Cardiac muscle cell (in vitro differentiated cells and primary cell): ENCODE data around the gene TEX22. TPM values are rescaled to one million over a fixed set of nuclear protein-coding genes. Genes with fewer than 3 reads are reported as not detected.

ENCODE experiments used
- DNase-seq, 2 donors: peaks; one replicate each; pipeline versions ENCODE4 v3.0.0 to v3.0.0-alpha.2; 2010 to 2017; ENCODE audit warnings: low read depth in 1 of 2, low spot score in 1 of 2
- H3K27ac ChIP-seq: fragments of 200-600 bp; sonication (generic); 2 replicates; pipeline ENCODE4 v1.5.1; 2016
- H3K27me3 ChIP-seq: fragments of 200-600 bp; sonication (generic); 2 replicates; pipeline ENCODE4 v1.6.0; 2016; ENCODE audit warnings: control low read depth
- H3K36me3 ChIP-seq: fragments of 200-600 bp; sonication (generic); 2 replicates; pipeline ENCODE4 v1.5.1; 2016; ENCODE audit warnings: control low read depth
- H3K4me1 ChIP-seq: fragments of 200-600 bp; sonication (generic); 2 replicates; pipeline ENCODE4 v1.8.1; 2017; ENCODE audit warnings: low read depth, mild to moderate bottlenecking, mixed run types
- H3K4me3 ChIP-seq: fragments of 200-600 bp; sonication (generic); 2 replicates; pipeline ENCODE4 v1.5.1; 2016; ENCODE audit warnings: mild to moderate bottlenecking
- H3K9me3 ChIP-seq: fragments of 200-600 bp; sonication (generic); 2 replicates; pipeline ENCODE4 v1.5.1; 2017; ENCODE audit warnings: low read depth, mild to moderate bottlenecking, control low read depth
- CTCF ChIP-seq: IDR thresholded peaks from 2 replicates; pipeline ENCODE4 v1.5.1; 2012; ENCODE audit warnings: low read depth, mild to moderate bottlenecking, low read length
- polyA plus RNA-seq: library from polyadenylated mRNA; unstranded; fragments of >200 nt; fragmentation: Nextera tagmentation; extraction: Ambion mirVana; gene quantifications from 2 replicates; pipeline ENCODE4 v1.2.1, GENCODE V29; 2016
- total RNA-seq: library from RNA; depleted of rRNA; stranded (reverse); fragments of >200 nt; gene quantifications from 2 replicates; pipeline ENCODE4 v1.2.3, GENCODE V29; 2016

TEX22 gene
- total and polyA plus RNA-seq, 2 experiments from 2014 or later = 3.7 to 4.1 TPM

- peaks cover 3% of the 10 kb centered on the region for H3K36me3 ChIP-seq
Measured at GRCh38 chr14:105376521-105377440, 21.6 kb upstream of the TEX22 start.

GRCh38 chr14:105377555-105378182 lies 20.7 kb upstream of the TEX22 start:
- H3K27ac ChIP-seq = no peak overlapping the region
- TF ChIP-seq CTCF = no peak
- DNase-seq = no peak
- H3K27me3 ChIP-seq = no peaks in the 10 kb centered on the region
- no peaks in the 10 kb centered on the region for H3K9me3 ChIP-seq
- H3K4me3 ChIP-seq = no peak overlapping the region
- peaks cover 8% of the 10 kb centered on the region for H3K36me3 ChIP-seq
- no peaks in the 10 kb centered on the region for H3K4me1 ChIP-seq

More at GRCh38 chr14:105376521-105377440, 21.6 kb upstream of the TEX22 start:
- no peaks in the 10 kb centered on the region for H3K27me3 ChIP-seq
- H3K4me1 ChIP-seq = no peaks in the 10 kb centered on the region
- no peaks in the 10 kb centered on the region for H3K9me3 ChIP-seq
- H3K4me3 ChIP-seq = no peak overlapping the region
- no peak for DNase-seq
- H3K27ac ChIP-seq = no peak overlapping the region
- TF ChIP-seq CTCF = no peak

- peaks cover 10% of the 10 kb centered on the region for H3K36me3 ChIP-seq
- no peaks in the 10 kb centered on the region for H3K4me1 ChIP-seq
- H3K27ac ChIP-seq = no peak overlapping the region
- DNase-seq = no peak
- TF ChIP-seq CTCF = no peak
- no peaks in the 10 kb centered on the region for H3K27me3 ChIP-seq
- no peaks in the 10 kb centered on the region for H3K9me3 ChIP-seq
- H3K4me3 ChIP-seq = no peak overlapping the region
Measured at GRCh38 chr14:105378199-105378598, 20.1 kb upstream of the TEX22 start.

GRCh38 chr14:105378873-105379685 lies 19.3 kb upstream of the TEX22 start:
- no peak for DNase-seq
- Histone ChIP-seq H3K27me3 (no peaks in the 10 kb centered on the region), H3K9me3 (no peaks in the 10 kb centered on the region), H3K36me3 (peaks cover 10% of the 10 kb centered on the region), H3K27ac (no peak overlapping the region), H3K4me3 (no peak overlapping the region), H3K4me1 (no peaks in the 10 kb centered on the region)
- TF ChIP-seq CTCF = no peak

- no peak for DNase-seq
- Histone ChIP-seq H3K4me3 (no peak overlapping the region), H3K4me1 (no peaks in the 10 kb centered on the region), H3K27me3 (no peaks in the 10 kb centered on the region), H3K36me3 (peaks cover 11% of the 10 kb centered on the region), H3K27ac (no peak overlapping the region), H3K9me3 (no peaks in the 10 kb centered on the region)
- TF ChIP-seq CTCF = no peak
Measured at GRCh38 chr14:105379946-105380345, 18.4 kb upstream of the TEX22 start.
